Common myeloid progenitor, CD34-positive (primary cell): ENCODE results near the gene PDZD7.

Experiments used
- CTCF ChIA-PET: fragments of 350-600 bp; sonication (Branson Sonifier 250); formaldehyde crosslinking; loops from one replicate; lab custom pipeline; 2021; ENCODE audit warnings: antibody characterized with exemption; lab: Charles Lee
- POLR2A ChIA-PET: fragments of 350-600 bp; sonication (Branson Sonifier 250); formaldehyde crosslinking; loops from one replicate; lab custom pipeline; 2021; ENCODE audit warnings: antibody characterized with exemption; lab: Charles Lee
- DNase-seq, 3 donors: peaks; one replicate each; pipeline versions ENCODE4 v3.0.0 to v3.0.0-alpha.2; 2013
- H3K27ac ChIP-seq, 2 experiments: 1 replicate in 1 of 2; 2 replicates in 1 of 2; pipeline ENCODE4 v1.7.0; 2013; ENCODE audit warnings: inconsistent platforms in 2 of 2, low read length in 2 of 2, mild to moderate bottlenecking in 2 of 2, low read depth in 1 of 2, moderate library complexity in 1 of 2; ENCODE audit not compliant: severe bottlenecking in 2 of 2, insufficient read depth in 1 of 2, poor library complexity in 1 of 2
- H3K27me3 ChIP-seq, 5 experiments: replicated peaks in 2 of 5; 1 replicate in 3 of 5; 2 replicates in 2 of 5; pipeline versions ENCODE4 v1.6.1 to v1.7.0; 2013; ENCODE audit warnings: low read length in 4 of 5, mild to moderate bottlenecking in 2 of 5, moderate library complexity in 2 of 5, inconsistent platforms in 1 of 5; ENCODE audit not compliant: insufficient read depth in 5 of 5, control insufficient read depth in 4 of 5
- H3K36me3 ChIP-seq, 4 experiments: 1 replicate in 2 of 4; 2 replicates in 2 of 4; pipeline versions ENCODE4 v1.6.1 to v1.7.0; 2013; ENCODE audit warnings: low read length in 3 of 4, control low read depth in 1 of 4, mild to moderate bottlenecking in 1 of 4; ENCODE audit not compliant: control insufficient read depth in 4 of 4, insufficient read depth in 4 of 4
- H3K4me1 ChIP-seq, 4 experiments: 1 replicate in 3 of 4; 2 replicates in 1 of 4; pipeline versions ENCODE4 v1.6.1 to v1.7.1; 2013; ENCODE audit warnings: low read length in 3 of 4, mild to moderate bottlenecking in 3 of 4, control low read depth in 1 of 4, inconsistent platforms in 1 of 4, moderate library complexity in 1 of 4; ENCODE audit not compliant: control insufficient read depth in 4 of 4, insufficient read depth in 4 of 4; ENCODE audit errors: control extremely low read depth in 1 of 4
- H3K4me3 ChIP-seq, 7 experiments: 1 replicate in 4 of 7; 2 replicates in 3 of 7; pipeline versions ENCODE4 v1.5.1 to v1.7.0; 2013; ENCODE audit warnings: mild to moderate bottlenecking in 7 of 7, low read length in 6 of 7, moderate library complexity in 6 of 7, inconsistent platforms in 2 of 7, low read depth in 2 of 7, control low read depth in 1 of 7; ENCODE audit not compliant: insufficient read depth in 4 of 7, control insufficient read depth in 1 of 7; ENCODE audit errors: extremely low read depth in 1 of 7
- H3K9me3 ChIP-seq, 5 experiments: 1 replicate in 4 of 5; 2 replicates in 1 of 5; pipeline versions ENCODE4 v1.6.1 to v1.7.1; 2013; ENCODE audit warnings: low read length in 4 of 5, mild to moderate bottlenecking in 2 of 5, inconsistent platforms in 1 of 5, low read depth in 1 of 5, moderate library complexity in 1 of 5; ENCODE audit not compliant: control insufficient read depth in 4 of 5, insufficient read depth in 2 of 5; ENCODE audit errors: control extremely low read depth in 1 of 5
- WGBS: methylation state at CpG from one replicate; pipeline ENCODE4 v1.1.5; 2013; ENCODE audit not compliant: insufficient coverage; 5-methylcytosine and 5-hydroxymethylcytosine counted together

PDZD7 gene

DNA sequence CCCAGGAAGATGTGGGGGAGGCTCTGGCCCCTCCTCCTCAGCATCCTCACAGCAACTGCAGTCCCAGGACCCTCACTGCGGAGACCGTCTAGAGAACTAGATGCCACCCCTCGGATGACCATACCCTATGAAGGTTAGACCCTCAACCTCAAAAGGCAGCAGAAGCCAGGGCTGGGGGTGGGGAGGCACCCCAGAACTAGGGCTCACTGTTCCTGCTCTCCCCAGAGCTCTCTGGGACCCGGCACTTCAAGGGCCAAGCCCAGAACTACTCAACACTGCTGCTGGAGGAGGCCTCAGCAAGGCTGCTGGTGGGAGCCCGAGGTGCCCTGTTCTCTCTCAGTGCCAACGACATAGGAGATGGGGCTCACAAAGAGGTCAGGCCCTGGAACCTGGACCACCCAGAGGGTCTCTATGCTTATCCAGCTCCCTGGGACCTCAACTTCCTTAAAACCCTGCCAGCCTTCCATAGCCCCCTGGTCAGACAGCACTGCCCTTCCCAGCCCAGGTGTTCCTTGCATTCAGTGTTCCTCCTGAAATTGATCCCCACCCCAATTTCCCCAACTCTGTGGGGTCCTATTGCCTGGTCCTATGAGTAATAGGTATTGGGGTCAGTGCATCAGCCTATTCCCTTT is 57.9 kb downstream of the PDZD7 start:
- H3K36me3 ChIP-seq = no peaks in the 10 kb centered on the region
- POLR2A ChIA-PET = no interaction called here
- DNase-seq = no peak
- peaks cover 0 to 15% (median 13%) of the 10 kb centered on the region in 4 experiments for H3K4me1 ChIP-seq
- H3K27ac ChIP-seq = no peak overlapping the region
- no peaks in the 10 kb centered on the region for H3K9me3 ChIP-seq
- CTCF ChIA-PET = interaction anchor here (1.0 to 1.8 kb wide), 11 partner anchors 8 to 52 kb away, joined by 3 to 8 read pairs (median 4); no protein-coding TSS in a partner anchor
- H3K27me3 ChIP-seq = peaks cover 0 to 4% (median 2%) of the 10 kb centered on the region in 5 experiments
- 98% methylated on average over 6 of the region's 6 CpGs for WGBS
- no peak overlapping the region for H3K4me3 ChIP-seq

DNA sequence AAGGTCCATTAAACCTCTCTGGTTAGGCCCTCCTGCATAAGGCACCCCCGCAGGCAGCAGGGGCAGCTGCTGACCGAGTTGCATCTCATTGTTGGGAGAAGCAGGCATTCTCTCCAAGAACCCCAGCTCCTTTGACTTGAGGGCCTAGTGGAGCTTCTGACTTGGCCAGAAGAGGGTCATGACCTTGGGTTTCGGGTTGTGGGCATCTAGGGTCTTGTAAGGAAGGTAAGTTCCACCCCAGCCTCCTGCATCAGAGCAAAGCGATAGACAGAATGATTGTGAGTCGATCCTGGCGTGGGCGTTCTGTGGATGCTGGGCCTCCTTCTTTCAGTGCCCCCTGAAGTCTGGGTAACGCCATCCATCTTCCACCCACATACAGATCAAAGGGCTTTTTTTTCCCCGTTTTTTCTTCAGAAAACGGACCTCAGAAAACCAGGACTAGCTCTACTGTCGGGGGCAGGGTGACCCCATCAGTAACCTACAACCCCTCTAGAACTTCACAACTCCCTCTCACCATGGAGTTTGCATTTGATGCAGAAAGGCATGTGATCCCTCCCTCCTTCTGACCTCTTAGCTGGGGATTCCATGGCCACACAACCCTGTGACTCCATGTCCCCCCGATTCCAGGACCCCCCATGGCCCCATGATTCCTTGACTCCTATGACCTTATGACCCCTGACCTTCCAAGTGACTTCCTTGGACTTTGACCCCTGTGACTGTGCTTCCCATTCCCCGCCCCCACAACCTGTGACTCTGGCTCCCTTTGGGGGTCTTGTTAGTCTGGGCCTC is 58.6 kb downstream of the PDZD7 start:
- ChIA-PET CTCF (interaction anchor here (1.0 to 1.8 kb wide), 10 partner anchors 9 to 78 kb away, joined by 3 to 8 read pairs (median 4); no protein-coding TSS in a partner anchor), POLR2A (no interaction called here)
- DNase-seq = no peak
- 97% methylated on average over 9 of the region's 13 CpGs for WGBS
- Histone ChIP-seq H3K36me3 (no peaks in the 10 kb centered on the region), H3K27ac (no peak overlapping the region), H3K9me3 (no peaks in the 10 kb centered on the region), H3K4me1 (peaks cover 0 to 17% (median 13%) of the 10 kb centered on the region in 4 experiments), H3K4me3 (no peak overlapping the region), H3K27me3 (peaks cover 0 to 4% (median 2%) of the 10 kb centered on the region in 5 experiments)

DNA sequence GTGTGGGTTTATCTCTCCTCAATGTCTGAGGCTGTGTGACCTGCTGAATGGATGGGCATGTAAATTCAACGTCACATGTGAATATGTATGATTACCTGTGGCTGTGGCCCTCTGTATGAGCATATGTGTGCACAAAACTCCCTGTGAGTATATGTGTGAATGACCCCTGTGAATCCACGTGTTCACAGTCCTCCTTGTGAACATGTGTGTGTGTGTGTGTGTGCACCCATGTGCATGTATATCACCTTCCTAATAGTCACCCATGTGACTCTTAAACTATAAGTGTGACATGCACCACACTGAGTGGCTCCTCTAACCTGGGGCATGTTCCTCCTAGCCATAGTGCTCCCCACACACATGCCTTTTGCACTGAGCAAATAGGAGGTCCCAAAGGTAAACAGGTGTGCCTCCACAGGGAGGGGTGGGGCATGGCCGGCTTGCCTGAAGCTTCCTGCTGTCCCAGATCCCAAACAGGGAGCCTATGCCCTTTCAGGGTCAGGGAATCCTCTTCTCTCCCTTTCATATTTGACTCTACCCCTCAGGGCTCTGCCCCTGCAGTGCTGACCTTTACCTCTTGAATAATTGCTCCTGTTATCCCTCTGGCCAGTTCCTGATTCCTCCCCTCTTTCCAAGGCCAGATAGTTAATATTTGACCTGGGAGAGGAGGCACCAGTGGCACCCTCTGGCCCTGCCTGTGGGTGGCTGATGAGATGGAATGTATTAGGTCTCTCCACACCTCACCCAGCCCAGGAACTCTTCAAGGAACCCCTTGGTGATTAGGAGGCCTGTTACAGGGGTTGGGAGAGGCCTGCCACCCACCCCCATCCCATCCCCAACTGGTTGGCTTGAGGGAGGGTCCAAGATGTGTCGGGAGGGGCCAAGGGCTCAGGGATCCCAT is 59.8 kb downstream of the PDZD7 start:
- Histone ChIP-seq H3K4me1 (peaks cover 0 to 19% (median 13%) of the 10 kb centered on the region in 4 experiments), H3K27ac (no peak overlapping the region), H3K4me3 (no peak overlapping the region), H3K9me3 (no peaks in the 10 kb centered on the region), H3K27me3 (peaks cover 0 to 4% (median 2%) of the 10 kb centered on the region in 5 experiments), H3K36me3 (peaks cover 0 to 6% (median 1%) of the 10 kb centered on the region in 4 experiments)
- no peak for DNase-seq
- CTCF ChIA-PET = interaction anchor here (1.0 to 9.1 kb wide), 8 partner anchors 10 to 80 kb away, joined by 3 to 82 read pairs (median 4); no protein-coding TSS in a partner anchor
- POLR2A ChIA-PET = no interaction called here
- 100% methylated on average over 1 of the region's 4 CpGs for WGBS

DNA sequence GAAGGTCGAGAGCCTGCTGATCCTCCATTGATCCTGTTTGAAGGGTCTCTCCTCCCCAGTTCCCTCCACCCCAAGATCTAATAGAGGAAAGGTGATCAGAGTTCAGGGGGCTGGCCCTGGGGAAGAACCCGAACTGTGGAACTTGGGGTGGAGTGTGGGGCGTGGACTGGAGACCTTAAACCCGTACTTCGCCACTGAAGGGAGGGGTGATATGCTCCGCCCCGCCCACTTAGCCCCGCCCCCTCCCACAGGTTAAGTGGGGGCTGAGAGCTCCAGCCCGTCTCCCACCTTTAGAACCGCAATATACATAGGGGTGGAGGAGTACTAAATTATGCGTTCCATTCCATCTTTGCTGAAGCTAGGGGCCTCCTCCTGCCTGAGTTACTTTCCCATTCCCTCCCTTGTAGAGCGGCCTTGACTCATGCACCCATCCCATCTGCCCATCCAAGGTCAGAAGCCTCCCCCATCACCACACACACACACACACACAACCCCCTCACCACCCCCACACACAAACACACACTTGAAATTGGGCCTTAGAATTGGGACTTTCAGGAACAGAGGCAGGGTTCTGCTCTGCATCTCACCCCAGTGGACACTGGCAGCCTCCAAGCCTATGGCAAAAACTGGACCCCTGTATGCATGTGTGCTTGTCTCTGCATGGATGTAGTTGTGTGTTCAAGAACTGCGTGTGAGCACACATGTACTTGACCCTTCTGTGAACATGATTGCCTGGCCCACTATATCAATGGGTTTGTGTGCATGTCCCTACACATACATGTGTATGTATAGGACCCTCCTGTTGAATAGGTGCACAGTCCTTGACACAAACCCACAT is 60.6 kb downstream of the PDZD7 start:
- Histone ChIP-seq H3K4me1 (peaks cover 0 to 19% (median 13%) of the 10 kb centered on the region in 4 experiments), H3K36me3 (peaks cover 2 to 13% (median 3%) of the 10 kb centered on the region in 4 experiments), H3K27ac (no peak overlapping the region), H3K4me3 (peak overlapping the region in 6 of 7 experiments; percentile 49 to 79 (median 60)), H3K27me3 (peaks cover 0 to 4% (median 2%) of the 10 kb centered on the region in 5 experiments), H3K9me3 (no peaks in the 10 kb centered on the region)
- ChIA-PET CTCF (interaction anchor here (0.9 to 9.1 kb wide), 7 partner anchors 11 to 47 kb away, joined by 3 to 82 read pairs (median 10); no protein-coding TSS in a partner anchor), POLR2A (no interaction called here)
- 87% methylated on average over 3 of the region's 13 CpGs for WGBS
- DNase-seq = peak; percentile 35 to 58 (median 51)

DNA sequence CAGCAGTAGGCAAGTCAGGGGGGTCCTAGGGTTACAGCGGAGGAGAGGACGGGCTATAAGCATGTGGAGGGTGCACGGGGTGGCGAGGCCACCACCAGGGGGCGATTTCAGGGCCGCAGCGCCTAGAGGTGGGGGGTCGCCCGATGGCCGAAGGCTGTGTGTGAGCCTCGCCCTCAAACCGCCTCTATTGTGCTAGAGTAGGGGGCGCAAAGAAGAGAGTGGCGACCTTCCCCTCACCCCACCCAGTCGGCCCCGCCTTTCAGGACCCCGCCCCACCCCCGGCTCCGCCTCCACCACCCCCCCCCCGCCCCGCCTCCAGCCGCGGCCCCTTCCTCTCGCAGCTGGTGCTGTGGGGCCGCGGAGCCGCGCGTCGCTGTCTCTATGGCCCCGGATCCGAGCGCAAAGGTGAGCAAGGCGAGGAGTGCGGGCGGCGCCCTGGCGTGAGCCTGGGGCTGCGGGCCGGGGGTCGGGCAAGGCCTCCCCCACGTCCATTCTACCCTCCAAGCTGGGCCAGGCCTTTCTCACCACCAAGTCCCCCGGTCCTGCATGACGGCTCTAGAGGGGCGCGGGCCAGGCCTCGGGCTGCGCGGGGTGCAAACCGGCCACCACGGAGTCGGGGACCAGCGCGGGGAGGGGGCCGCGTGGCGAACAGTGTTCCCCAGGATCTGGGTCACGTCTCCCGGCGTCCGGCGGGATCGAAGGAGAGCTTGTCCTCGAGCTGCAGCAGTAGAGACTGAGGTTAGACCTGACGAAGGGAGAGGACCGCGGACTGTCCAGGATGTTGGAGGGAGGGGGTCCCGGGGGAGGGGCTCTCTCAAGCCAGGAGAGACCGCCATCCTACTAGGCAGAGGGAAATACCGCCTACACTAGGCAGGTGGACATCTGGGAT is 61.5 kb downstream of the PDZD7 start, which contains the start of gene SEMA4G:
Gene SEMA4G, plus strand, starts transcription at position 318 of the 889 bp plus-strand sequence. CDS start 3,409 bp downstream, outside the sequence.
- ChIA-PET CTCF (interaction anchor here (0.9 to 9.1 kb wide), 12 partner anchors 7 to 48 kb away, joined by 3 to 82 read pairs (median 6); partner anchors contain the start of genes MRPL43 and TWNK), POLR2A (no interaction called here)
- H3K36me3 ChIP-seq = peaks cover 2 to 20% (median 4%) of the 10 kb centered on the region in 4 experiments
- peak within 1 kb of the TSS; percentile 23 to 79 (median 54) for H3K4me3 ChIP-seq
- no peaks in the 10 kb centered on the region for H3K9me3 ChIP-seq
- H3K4me1 ChIP-seq = peaks cover 0 to 19% (median 13%) of the 10 kb centered on the region in 4 experiments
- DNase-seq = peak; percentile 52 to 70 (median 62)
- H3K27ac ChIP-seq = no peak within 1 kb of the TSS
- 2% methylated on average over 32 of the region's 70 CpGs for WGBS
- peaks cover 0 to 4% (median 2%) of the 10 kb centered on the region in 5 experiments for H3K27me3 ChIP-seq
